ENCODE results near the gene SPEN. TPM values are rescaled to one million over a fixed set of nuclear protein-coding genes. Genes with fewer than 3 reads are reported as not detected.

Gene SPEN
- total RNA-seq, 4 donors from 2014 or later: 44.0 to 83.3 (median 67.1) TPM

DNA sequence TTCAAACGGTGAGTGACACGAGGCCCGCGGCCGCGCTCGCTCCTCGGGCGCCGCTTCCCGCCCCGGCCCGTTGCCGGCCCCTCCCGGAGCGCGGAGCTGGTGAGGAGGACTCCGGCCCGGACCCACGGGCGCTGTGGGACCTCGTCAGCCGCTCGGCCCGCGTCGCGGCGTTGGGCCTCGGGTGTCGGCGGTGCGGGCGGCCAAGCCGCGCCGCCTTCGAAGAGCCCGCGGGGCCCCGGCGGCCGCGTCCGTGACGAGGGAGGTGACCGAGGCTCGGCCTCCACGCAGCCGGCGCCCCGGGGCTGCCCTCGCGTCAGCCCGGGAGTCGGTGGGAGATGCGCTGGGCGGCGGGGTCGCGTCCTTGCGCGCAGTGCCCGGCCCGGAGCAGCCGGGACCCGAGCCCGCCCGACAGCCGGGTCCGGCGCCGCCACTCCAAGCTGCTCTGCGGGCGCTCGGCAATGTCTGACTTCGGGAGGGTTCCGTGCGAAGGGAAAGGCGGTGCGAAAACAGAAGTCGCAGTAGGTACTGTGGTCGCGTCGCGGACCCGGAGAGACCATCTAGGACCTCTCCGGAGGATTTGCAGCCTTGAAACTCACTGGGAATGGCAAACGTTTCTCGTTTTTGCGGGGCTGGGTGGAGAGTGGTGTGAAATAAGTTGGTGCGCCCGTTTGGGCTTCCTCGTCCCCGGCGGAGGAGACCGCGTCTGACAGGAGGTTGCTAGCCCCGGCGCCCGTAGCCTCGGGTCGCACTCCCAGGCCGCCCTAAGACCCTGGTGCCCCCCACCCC lies 829 bp downstream of the SPEN start:
- TF ChIP-seq, protein P1, sequence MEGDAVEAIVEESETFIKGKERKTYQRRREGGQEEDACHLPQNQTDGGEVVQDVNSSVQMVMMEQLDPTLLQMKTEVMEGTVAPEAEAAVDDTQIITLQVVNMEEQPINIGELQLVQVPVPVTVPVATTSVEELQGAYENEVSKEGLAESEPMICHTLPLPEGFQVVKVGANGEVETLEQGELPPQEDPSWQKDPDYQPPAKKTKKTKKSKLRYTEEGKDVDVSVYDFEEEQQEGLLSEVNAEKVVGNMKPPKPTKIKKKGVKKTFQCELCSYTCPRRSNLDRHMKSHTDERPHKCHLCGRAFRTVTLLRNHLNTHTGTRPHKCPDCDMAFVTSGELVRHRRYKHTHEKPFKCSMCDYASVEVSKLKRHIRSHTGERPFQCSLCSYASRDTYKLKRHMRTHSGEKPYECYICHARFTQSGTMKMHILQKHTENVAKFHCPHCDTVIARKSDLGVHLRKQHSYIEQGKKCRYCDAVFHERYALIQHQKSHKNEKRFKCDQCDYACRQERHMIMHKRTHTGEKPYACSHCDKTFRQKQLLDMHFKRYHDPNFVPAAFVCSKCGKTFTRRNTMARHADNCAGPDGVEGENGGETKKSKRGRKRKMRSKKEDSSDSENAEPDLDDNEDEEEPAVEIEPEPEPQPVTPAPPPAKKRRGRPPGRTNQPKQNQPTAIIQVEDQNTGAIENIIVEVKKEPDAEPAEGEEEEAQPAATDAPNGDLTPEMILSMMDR (IDR thresholded peaks at IDR 0.05; ENCODE audit: low read depth): no peak

DNA sequence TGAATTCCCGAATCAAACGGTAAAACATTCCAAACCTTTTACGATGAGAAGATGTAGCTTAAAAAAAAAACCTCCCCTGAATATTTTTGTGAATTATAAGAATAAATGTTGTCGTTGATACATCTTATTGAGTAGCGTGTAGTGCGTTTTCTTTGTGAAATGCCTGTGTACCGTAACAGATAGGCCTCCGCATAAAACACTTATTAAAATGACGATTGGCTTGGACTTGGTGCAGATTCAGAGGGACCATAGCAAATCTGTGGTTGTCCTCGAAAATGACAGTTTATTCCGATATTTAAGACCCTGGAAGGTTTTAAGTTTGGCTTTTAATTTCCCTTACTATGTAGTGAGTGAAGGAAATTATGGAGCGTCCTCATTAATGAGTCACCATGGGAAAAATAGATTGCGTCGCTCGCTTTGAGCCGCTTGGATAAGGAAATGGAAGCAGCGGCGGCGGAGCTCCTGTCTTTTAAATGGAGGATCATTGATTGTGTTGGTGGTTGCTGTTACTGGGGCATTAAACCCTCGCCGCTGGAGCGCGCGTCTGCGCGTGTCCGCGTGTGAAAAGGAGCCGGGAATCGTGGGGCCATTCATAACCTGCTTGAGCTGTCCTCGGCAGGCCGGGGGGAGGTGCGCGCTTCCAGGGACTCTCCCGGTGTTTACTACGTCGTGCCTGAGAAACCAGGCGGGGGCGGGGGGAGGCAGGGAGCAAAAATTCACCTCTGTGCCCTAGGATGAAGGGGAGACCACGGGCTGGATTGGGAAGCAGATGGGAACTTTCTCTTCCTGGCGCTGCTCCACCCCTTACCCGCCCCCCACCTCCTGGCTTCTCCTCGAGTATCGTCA lies 1.6 kb downstream of the SPEN start:
- TF ChIP-seq, protein P1 (IDR thresholded peaks at IDR 0.05; ENCODE audit: low read depth): no peak

- TF ChIP-seq, protein P1 (IDR thresholded peaks at IDR 0.05; ENCODE audit: low read depth): no peak
Observed at GRCh38 chr1:15849775-15850324, 2.3 kb downstream of the SPEN start.

DNA sequence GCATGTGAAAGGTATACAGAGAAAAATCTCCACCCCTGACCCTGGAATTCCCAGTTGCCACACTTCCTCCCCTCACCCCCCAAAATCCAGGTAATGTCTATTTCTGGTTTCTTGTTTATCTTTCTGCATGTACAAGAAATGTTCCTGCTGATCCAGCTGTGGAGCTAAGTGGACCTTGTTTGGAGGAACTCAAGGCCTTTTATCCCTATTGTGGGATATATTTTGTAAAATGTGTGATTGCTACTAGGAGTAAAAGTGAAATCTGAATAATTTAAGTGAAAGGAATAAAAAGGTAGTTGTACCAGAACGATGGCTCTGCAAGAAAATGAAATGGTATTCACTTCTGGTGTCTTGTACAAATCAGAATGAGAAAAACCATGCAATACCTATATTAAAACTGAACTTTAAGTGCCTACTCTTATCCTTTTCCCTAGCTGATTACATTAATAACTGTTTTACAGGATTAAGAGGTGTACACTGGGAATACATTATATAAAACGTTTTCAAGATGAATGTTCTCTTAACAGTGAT lies 3.0 kb downstream of the SPEN start:
- TF ChIP-seq, protein P1 (IDR thresholded peaks at IDR 0.05; ENCODE audit: low read depth): no peak

DNA sequence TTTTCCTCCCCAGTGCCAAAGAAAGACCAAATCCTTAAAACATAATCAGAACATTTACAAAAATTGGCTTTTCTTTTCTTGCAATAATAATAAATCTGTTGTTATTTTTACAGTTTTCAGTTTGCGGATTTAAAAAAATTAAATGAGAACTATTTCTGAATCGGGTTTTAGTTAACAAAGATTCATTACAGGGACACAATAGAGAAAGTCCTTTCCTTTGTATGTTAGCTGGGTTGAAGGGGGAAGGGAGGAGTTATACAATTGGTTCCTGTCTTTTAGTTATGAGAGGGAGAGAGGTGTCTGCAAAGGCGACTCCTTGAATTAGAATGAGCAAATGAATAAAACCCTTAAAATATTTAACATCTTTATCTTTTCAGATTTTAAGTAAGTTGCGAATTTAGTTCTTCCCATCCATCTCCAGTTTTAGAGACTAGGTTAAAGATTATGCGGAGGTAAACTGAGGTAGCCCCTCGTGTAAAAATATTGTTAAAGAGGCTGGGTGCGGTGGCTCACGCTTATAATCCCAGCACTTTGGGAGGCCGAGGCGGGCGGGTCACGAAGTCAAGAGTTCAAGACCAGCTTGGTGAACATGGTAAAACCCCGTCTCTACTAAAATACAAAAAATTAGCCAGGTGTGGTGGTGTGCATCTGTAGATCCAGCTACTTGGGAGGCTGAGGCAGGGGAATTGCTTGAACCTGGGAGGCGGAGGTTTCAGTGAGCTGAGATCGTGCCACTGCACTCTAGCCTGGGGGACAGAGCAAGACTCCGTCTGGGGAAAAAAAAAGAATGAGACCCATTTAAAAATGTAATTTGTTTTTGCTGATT lies 3.9 kb downstream of the SPEN start:
- TF ChIP-seq, protein P1 (IDR thresholded peaks at IDR 0.05; ENCODE audit: low read depth): no peak

DNA sequence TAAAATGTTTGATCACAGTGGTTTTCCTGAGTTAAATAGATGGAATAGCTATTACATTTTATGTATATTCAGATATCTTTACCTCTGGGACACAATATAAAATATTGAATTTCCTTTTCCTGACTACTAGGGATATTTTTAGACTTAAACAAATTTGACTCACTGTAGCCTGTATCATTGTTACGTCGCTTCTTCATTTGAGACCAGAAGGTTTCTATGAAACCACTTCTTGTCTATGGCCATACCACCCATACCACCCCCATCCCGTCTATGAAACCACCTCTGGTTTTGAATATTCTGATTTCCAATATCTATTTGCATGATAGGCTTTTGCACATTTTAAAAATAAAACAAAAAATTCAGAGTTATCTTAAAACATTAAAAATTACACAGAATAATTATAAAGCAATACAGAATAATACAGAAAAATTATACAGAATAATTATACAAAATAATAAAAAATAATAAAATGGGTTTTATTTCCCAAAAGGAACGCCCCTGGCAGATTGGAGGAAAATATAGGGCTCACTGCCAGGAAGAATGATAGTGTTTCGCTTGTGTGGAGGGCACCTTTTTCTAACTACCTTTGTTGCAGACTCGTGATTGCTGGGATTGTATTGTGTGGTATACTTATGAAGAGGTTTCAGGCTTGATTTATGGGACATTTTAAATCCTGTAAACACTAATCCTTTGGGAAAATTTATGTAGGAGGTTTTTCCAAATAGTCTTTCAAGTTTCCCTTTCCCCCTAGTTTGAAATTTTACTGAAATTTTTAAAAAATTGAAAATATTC lies 4.7 kb downstream of the SPEN start:
- TF ChIP-seq, protein P1 (IDR thresholded peaks at IDR 0.05; ENCODE audit: low read depth): no peak

Measured in subcutaneous adipose tissue (tissue), 4 donors.